Ovary (tissue), 9 donors: ENCODE results near the gene TOB2. TPM values are rescaled to one million over a fixed set of nuclear protein-coding genes. Genes with fewer than 3 reads are reported as not detected.
"Not testable (repeated sequence)": the region's sequence is repeated elsewhere in the genome, so short reads cannot be mapped to it uniquely, and the experiment has no call there.

Experiments used
- DNase-seq, 5 donors: peaks; one replicate each; pipeline ENCODE4 v3.0.0-alpha.2; 2019 to 2020
- H3K27ac ChIP-seq, 2 donors: fragments of 200-600 bp; one replicate each; pipeline versions ENCODE4 v1.5.1 to v1.8.0; 2019 to 2022
- H3K27me3 ChIP-seq: fragments of 200-600 bp; one replicate; pipeline ENCODE4 v1.8.0; 2022
- H3K36me3 ChIP-seq: fragments of 200-600 bp; sonication (generic); one replicate; pipeline ENCODE4 v1.5.1; 2019
- H3K4me1 ChIP-seq: one replicate; pipeline ENCODE4 v1.8.1; 2013; ENCODE audit warnings: mild to moderate bottlenecking, moderate library complexity; ENCODE audit not compliant: insufficient read depth
- H3K4me3 ChIP-seq: fragments of 200-600 bp; sonication (generic); one replicate; pipeline ENCODE4 v1.5.1; 2017
- H3K9me3 ChIP-seq, 2 donors: fragments of 200-600 bp in 1 of 2; sonication (generic) in 1 of 2; one replicate each; pipeline versions ENCODE4 v1.5.1 to v1.8.1; 2013 to 2019; ENCODE audit warnings: mild to moderate bottlenecking in 1 of 2, moderate library complexity in 1 of 2
- EP300 ChIP-seq: sonication (generic); formaldehyde crosslinking; IDR thresholded peaks from one replicate; pipeline ENCODE4 v1.6.1; 2017; ENCODE audit warnings: antibody characterized with exemption
- POLR2A ChIP-seq: fragments of 450-650 bp; IDR thresholded peaks from one replicate; pipeline ENCODE4 v1.6.1; 2017; ENCODE audit warnings: antibody characterized with exemption, mild to moderate bottlenecking, moderate library complexity
- WGBS, 3 donors: extraction: QIAGEN DNeasy Blood & Tissue Kit in 1 of 3; methylation state at CpG; one replicate each; pipeline versions ENCODE4 v1.1.5 to v1.1.7; 2013 to 2017; 5-methylcytosine and 5-hydroxymethylcytosine counted together
- intact Hi-C, 4 donors: fragments of 100-400 bp; cut with DNase I; formaldehyde crosslinking; loops; one replicate each; pipeline versions ENCODE4 v1.11.0 to v1.15.1; 2022 to 2023
- polyA plus RNA-seq, 2 donors: library from polyadenylated mRNA; stranded (reverse); fragments of 200-250 nt in 1 of 2; fragments of 350-450 nt in 1 of 2; fragmentation: Illumina TruSeq in 1 of 2; extraction: RNeasy Lipid Tissue Mini Kit (QIAGEN cat#74804) in 1 of 2; gene quantifications; one replicate each; pipeline ENCODE4 v1.2.3, GENCODE V29; 2013 to 2014
- total RNA-seq, 7 donors: library from RNA; depleted of rRNA in 2 of 7; stranded (reverse); fragments of >200 nt in 2 of 7; fragmentation: NEBNext Ultra II Directional in 3 of 7; extraction: Animal tissue kit (Norgen Biotek cat#: 25700) in 3 of 7; gene quantifications; one replicate each; pipeline versions ENCODE4 v1.1.0 to v1.2.4, GENCODE V29; 2016 to 2023
- TF ChIP-seq, protein P1 (sequence below), 3 donors: fragments of 450-650 bp in 2 of 3; fragments of 200-600 bp in 1 of 3; IDR thresholded peaks; one replicate each; pipeline versions ENCODE4 v1.5.1 to v1.8.0; 2016 to 2022; ENCODE audit warnings: antibody characterized with exemption in 3 of 3, mild to moderate bottlenecking in 1 of 3
- donor health status: DM: no; HTN: no; CAD: no; lungs with moderate emphysema.
- donor health status: DM: no; HTN: no; CAD: no.
- donor health status: Bipolar disorder and iron deficiency.
- donor health status: DM: yes; HTN: yes; CAD: no.
- donor health status: DM: no; HTN: no; CAD: no.
- donor health status: DM: yes; HTN: yes; CAD: no.

Gene TOB2
- total and polyA plus RNA-seq, 9 donors, result 22.8 to 110 (median 57.7) TPM

- Histone ChIP-seq H3K9me3 (no peaks in the 10 kb centered on the region), H3K27me3 (no peaks in the 10 kb centered on the region), H3K36me3 (no peaks in the 10 kb centered on the region), H3K27ac (no peak overlapping the region), H3K4me3 (no peak overlapping the region), H3K4me1 (peaks cover 11% of the 10 kb centered on the region)
- no peak for TF ChIP-seq EP300
- no peak for TF ChIP-seq POLR2A
- TF ChIP-seq, protein P1, sequence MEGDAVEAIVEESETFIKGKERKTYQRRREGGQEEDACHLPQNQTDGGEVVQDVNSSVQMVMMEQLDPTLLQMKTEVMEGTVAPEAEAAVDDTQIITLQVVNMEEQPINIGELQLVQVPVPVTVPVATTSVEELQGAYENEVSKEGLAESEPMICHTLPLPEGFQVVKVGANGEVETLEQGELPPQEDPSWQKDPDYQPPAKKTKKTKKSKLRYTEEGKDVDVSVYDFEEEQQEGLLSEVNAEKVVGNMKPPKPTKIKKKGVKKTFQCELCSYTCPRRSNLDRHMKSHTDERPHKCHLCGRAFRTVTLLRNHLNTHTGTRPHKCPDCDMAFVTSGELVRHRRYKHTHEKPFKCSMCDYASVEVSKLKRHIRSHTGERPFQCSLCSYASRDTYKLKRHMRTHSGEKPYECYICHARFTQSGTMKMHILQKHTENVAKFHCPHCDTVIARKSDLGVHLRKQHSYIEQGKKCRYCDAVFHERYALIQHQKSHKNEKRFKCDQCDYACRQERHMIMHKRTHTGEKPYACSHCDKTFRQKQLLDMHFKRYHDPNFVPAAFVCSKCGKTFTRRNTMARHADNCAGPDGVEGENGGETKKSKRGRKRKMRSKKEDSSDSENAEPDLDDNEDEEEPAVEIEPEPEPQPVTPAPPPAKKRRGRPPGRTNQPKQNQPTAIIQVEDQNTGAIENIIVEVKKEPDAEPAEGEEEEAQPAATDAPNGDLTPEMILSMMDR (IDR thresholded peaks at IDR 0.05), result no peak
- intact Hi-C loops, result no loop called here
- 86 to 91% (median 87%) methylated on average over 8 of the region's 8 CpGs for WGBS, 3 donors
- no peak for DNase-seq
Measured at GRCh38 chr22:41405588-41405987, 41.0 kb downstream of the TOB2 start.

DNA sequence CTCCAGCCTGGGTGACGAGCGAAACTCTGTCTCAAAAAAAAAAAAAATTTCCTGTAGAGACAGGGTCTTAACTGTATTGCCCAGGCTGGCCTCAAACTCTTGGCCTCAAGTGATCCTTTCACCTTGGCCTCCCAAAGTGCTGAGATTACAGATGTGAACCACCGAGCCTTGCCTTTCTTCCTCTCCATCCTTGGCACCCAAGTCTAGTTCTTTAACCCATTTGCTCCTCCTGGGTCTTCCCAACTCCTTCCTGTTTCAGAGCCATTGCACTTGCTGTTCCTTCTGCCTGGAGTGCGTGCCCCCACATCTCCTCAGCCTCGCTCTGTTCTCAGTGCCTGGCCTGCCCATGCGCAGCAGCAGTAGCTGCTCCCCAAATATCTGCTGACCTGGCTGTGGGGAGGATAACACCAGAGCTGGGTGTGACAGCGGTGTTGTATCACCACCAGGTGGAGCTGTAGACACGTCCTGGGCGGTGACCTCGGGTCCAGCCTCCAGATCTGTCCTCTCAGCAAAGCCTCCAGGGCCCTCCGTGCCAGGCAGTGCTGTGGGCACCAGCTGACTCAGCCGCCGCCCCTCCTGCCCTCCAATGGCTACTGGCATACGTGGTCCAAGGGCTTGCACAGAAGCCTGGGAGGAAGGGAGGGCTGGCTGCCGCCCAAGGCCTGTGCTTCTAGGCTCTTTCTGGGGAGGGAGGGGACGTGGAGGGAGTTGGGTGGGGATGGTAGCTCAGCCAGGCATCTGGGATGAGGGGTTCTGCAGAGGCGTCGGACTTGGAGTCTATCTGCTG, 42.9 kb downstream of the TOB2 start:
- intact Hi-C loops, result loop anchor here (2.0 to 5.0 kb wide), 4 partner anchors 67 to 194 kb away; no protein-coding TSS in a partner anchor
- TF ChIP-seq EP300 (no peak), POLR2A (no peak)
- TF ChIP-seq, protein P1 (IDR thresholded peaks at IDR 0.05), result peak; percentile 93 to 97 (median 97)
- H3K9me3 ChIP-seq, result no peaks in the 10 kb centered on the region
- H3K36me3 ChIP-seq, result no peaks in the 10 kb centered on the region
- H3K4me1 ChIP-seq, result peaks cover 11% of the 10 kb centered on the region
- no peaks in the 10 kb centered on the region for H3K27me3 ChIP-seq
- no peak overlapping the region for H3K4me3 ChIP-seq
- no peak overlapping the region for H3K27ac ChIP-seq
- peak; percentile 86 to 87 (median 86) for DNase-seq
- 12 to 15% (median 13%) methylated on average over 16 to 18 of the region's 18 CpGs for WGBS, 3 donors

GRCh38 chr22:41402851-41403250, 43.8 kb downstream of the TOB2 start:
- intact Hi-C loops, result loop anchor here (2.0 to 5.0 kb wide), 4 partner anchors 68 to 194 kb away; no protein-coding TSS in a partner anchor
- not testable (repeated sequence) for H3K36me3 ChIP-seq, H3K4me3 ChIP-seq, H3K27ac ChIP-seq, H3K27me3 ChIP-seq, DNase-seq, H3K9me3 ChIP-seq
- 89 to 91% (median 91%) methylated on average over 14 of the region's 14 CpGs for WGBS, 3 donors
- H3K4me1 ChIP-seq, result peaks cover 11% of the 10 kb centered on the region

GRCh38 chr22:41401781-41402648, 44.6 kb downstream of the TOB2 start:
- peak; percentile 72 to 88 (median 84) for DNase-seq
- intact Hi-C loops, result loop anchor here (2.0 to 5.0 kb wide), 4 partner anchors 69 to 195 kb away; no protein-coding TSS in a partner anchor
- Histone ChIP-seq H3K9me3 (no peaks in the 10 kb centered on the region), H3K4me3 (no peak overlapping the region), H3K27me3 (no peaks in the 10 kb centered on the region), H3K4me1 (peaks cover 11% of the 10 kb centered on the region), H3K36me3 (no peaks in the 10 kb centered on the region), H3K27ac (peak overlapping the region in 1 of 2 donors; percentile 40)
- no peak for TF ChIP-seq POLR2A
- TF ChIP-seq EP300, result no peak
- TF ChIP-seq, protein P1 (IDR thresholded peaks at IDR 0.05), result no peak
- WGBS, 3 donors, result 6 to 18% (median 11%) methylated on average over 16 of the region's 16 CpGs
